ENCODE data around the gene OR7D4. TPM values are rescaled to one million over a fixed set of nuclear protein-coding genes. Genes with fewer than 3 reads are reported as not detected.

OR7D4 gene
- total RNA-seq, 1 donor from 2014 or later, result not detected

DNA sequence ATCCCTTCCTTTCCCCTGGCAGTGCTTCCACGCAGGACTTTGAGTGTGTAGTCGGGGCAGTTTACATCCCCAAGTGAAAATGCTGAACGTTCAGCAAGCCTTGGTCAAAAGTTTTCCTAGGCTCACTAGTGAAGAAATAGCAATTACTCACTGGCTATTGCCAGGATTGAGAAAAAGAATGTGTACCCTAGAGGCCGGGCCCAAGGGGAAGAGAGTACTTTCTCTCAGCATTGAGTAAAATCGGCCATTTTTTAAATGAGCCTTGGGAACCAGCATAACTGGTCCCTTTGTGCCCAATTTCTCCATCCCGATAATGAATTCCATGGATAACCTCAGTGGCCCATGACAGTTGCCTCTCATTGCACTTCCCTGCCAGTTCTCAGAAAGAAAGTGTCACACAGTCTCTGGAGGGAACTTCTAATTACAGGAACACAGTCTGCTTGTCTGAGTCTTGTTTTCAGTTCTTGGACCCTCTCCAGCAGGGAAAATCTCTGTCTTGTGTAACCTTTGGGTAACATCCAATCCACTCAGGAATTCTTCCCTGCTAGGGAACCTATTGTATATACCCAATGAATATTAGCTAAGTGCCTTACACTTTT lies 47.9 kb downstream of the OR7D4 start:
- Mint-ChIP-seq H3K9me3 (ENCODE audit: unreplicated experiment) (peaks cover 9% of the 10 kb centered on the region), H3K27ac (ENCODE audit: unreplicated experiment) (no peak overlapping the region)
- DNase-seq, result no peak

DNA sequence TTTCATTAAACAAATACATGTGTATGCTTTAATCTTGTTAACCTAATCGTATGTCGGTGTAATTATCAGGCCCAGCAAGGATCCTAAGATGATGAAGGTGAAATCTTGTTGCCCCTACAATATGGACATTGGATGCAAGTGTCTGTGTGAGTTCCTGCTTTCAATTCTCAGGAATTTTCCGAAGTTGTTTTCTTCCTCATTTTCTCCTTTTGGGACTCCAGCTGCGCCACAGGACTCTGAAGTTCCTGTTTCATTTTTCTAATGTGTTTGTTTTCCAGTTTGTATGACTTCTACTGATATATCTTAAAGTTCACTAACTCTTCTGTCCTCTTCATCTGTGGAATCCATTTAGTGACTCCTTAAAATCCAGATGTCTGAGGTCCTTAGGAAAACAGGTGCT lies 52.5 kb downstream of the OR7D4 start:
- Mint-ChIP-seq H3K27ac (ENCODE audit: unreplicated experiment) (no peak overlapping the region), H3K9me3 (ENCODE audit: unreplicated experiment) (peaks cover 5% of the 10 kb centered on the region), H3K4me3 (ENCODE audit: unreplicated experiment) (no peak overlapping the region), H3K27me3 (ENCODE audit: unreplicated experiment) (peaks cover 2% of the 10 kb centered on the region), H3K36me3 (ENCODE audit: unreplicated experiment) (peaks cover 37% of the 10 kb centered on the region), H3K4me1 (ENCODE audit: low read depth, unreplicated experiment) (no peaks in the 10 kb centered on the region)
- TF ChIP-seq, protein P1, sequence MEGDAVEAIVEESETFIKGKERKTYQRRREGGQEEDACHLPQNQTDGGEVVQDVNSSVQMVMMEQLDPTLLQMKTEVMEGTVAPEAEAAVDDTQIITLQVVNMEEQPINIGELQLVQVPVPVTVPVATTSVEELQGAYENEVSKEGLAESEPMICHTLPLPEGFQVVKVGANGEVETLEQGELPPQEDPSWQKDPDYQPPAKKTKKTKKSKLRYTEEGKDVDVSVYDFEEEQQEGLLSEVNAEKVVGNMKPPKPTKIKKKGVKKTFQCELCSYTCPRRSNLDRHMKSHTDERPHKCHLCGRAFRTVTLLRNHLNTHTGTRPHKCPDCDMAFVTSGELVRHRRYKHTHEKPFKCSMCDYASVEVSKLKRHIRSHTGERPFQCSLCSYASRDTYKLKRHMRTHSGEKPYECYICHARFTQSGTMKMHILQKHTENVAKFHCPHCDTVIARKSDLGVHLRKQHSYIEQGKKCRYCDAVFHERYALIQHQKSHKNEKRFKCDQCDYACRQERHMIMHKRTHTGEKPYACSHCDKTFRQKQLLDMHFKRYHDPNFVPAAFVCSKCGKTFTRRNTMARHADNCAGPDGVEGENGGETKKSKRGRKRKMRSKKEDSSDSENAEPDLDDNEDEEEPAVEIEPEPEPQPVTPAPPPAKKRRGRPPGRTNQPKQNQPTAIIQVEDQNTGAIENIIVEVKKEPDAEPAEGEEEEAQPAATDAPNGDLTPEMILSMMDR (IDR thresholded peaks at IDR 0.05; ENCODE audit: partially characterized antibody, unreplicated experiment), result no peak
- DNase-seq, result no peak

More for the DNA sequence above, 47.9 kb downstream of the OR7D4 start:
- H3K4me3 Mint-ChIP-seq (ENCODE audit: unreplicated experiment), result no peak overlapping the region
- TF ChIP-seq, protein P1 (IDR thresholded peaks at IDR 0.05; ENCODE audit: partially characterized antibody, unreplicated experiment), result no peak
- H3K27me3 Mint-ChIP-seq (ENCODE audit: unreplicated experiment), result peaks cover 2% of the 10 kb centered on the region
- no peaks in the 10 kb centered on the region for H3K4me1 Mint-ChIP-seq (ENCODE audit: low read depth, unreplicated experiment)
- H3K36me3 Mint-ChIP-seq (ENCODE audit: unreplicated experiment), result peaks cover 8% of the 10 kb centered on the region

DNA sequence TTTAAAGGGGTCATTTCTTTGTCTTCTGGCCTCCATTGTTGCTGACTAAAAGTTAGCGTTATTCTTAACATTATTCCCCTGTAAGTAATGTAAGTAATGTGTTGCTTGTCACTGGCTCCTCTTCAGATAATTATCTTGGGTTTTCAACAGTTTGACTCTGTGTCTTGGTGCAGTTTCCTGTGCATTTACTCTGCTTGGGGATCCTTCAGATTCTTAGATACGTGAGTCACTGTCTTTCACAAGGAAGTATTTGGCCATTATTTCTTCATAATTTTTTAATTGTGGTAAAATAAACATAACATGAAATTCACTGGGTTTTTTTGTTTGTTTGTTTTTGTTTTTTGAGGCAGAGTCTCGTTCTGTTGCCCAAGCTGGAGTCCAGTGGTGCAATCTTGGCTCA lies 54.1 kb downstream of the OR7D4 start:
- Mint-ChIP-seq H3K27ac (ENCODE audit: unreplicated experiment) (no peak overlapping the region), H3K4me3 (ENCODE audit: unreplicated experiment) (no peak overlapping the region), H3K27me3 (ENCODE audit: unreplicated experiment) (peaks cover 2% of the 10 kb centered on the region), H3K9me3 (ENCODE audit: unreplicated experiment) (peaks cover 13% of the 10 kb centered on the region), H3K4me1 (ENCODE audit: low read depth, unreplicated experiment) (no peaks in the 10 kb centered on the region), H3K36me3 (ENCODE audit: unreplicated experiment) (peaks cover 53% of the 10 kb centered on the region)
- no peak for DNase-seq
- TF ChIP-seq, protein P1 (IDR thresholded peaks at IDR 0.05; ENCODE audit: partially characterized antibody, unreplicated experiment), result no peak

DNA sequence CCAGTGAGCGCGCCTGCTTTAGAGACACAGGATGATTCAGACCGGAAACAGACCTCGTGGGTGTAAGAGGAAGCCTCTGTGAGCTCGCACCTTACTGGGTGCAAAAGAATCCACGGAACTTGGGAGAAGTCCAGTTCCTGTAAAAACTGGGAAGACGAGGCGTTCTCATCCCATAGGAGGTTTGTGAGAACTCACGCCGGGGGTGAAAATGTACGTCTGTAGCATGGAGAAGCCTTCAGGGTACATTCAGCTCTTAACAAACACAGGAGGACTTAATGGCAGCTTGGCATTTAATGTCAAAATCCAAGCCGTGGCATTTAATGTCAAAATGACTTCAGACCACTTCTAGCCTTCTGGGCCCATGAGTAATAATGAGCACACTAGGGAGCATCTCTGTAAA lies 58.0 kb downstream of the OR7D4 start:
- H3K27me3 Mint-ChIP-seq (ENCODE audit: unreplicated experiment), result peaks cover 5% of the 10 kb centered on the region
- H3K4me1 Mint-ChIP-seq (ENCODE audit: low read depth, unreplicated experiment), result no peaks in the 10 kb centered on the region
- H3K9me3 Mint-ChIP-seq (ENCODE audit: unreplicated experiment), result peaks cover 27% of the 10 kb centered on the region
- DNase-seq, result no peak
- H3K27ac Mint-ChIP-seq (ENCODE audit: unreplicated experiment), result no peak overlapping the region
- TF ChIP-seq, protein P1 (IDR thresholded peaks at IDR 0.05; ENCODE audit: partially characterized antibody, unreplicated experiment), result no peak
- H3K36me3 Mint-ChIP-seq (ENCODE audit: unreplicated experiment), result peaks cover 70% of the 10 kb centered on the region
- no peak overlapping the region for H3K4me3 Mint-ChIP-seq (ENCODE audit: unreplicated experiment)

Other genes with a start within 250 kb of the OR7D4 start
- gene MUC16, start 209.2 kb downstream of the OR7D4 start, total RNA-seq (ENCODE audit: unreplicated experiment), result not detected
- gene OR1M1, start 132.5 kb downstream of the OR7D4 start, total RNA-seq (ENCODE audit: unreplicated experiment), result not detected
- not detected for gene OR7G2, start 112.1 kb downstream of the OR7D4 start, total RNA-seq (ENCODE audit: unreplicated experiment)
- gene OR7G1, start 103.8 kb downstream of the OR7D4 start, total RNA-seq (ENCODE audit: unreplicated experiment), result not detected
- gene OR7G3, start 92.6 kb downstream of the OR7D4 start, total RNA-seq (ENCODE audit: unreplicated experiment), result not detected
- gene ZNF317, start 79.2 kb downstream of the OR7D4 start, total RNA-seq (ENCODE audit: unreplicated experiment), result 36.8 TPM
- not detected for gene OR7D2, start 40.6 kb downstream of the OR7D4 start, total RNA-seq (ENCODE audit: unreplicated experiment)
- not detected for gene OR7E24, start 31.3 kb upstream of the OR7D4 start, total RNA-seq (ENCODE audit: unreplicated experiment)
- gene ZNF699, start 90.2 kb upstream of the OR7D4 start, total RNA-seq (ENCODE audit: unreplicated experiment), result 9.7 TPM
- 23.6 TPM for gene ZNF559, start 104.6 kb upstream of the OR7D4 start, total RNA-seq (ENCODE audit: unreplicated experiment)
- 6.7 TPM for gene ZNF177, start 143.4 kb upstream of the OR7D4 start, total RNA-seq (ENCODE audit: unreplicated experiment)
- gene ZNF266, start 216.0 kb upstream of the OR7D4 start, total RNA-seq (ENCODE audit: unreplicated experiment), result 49.0 TPM